Right atrium auricular region (tissue), 2 donors: ENCODE data around the gene KRTAP9-6. TPM values are rescaled to one million over a fixed set of nuclear protein-coding genes. Genes with fewer than 3 reads are reported as not detected.

Experiments used
- DNase-seq: peaks from one replicate; pipeline ENCODE4 v3.0.0-alpha.2; 2019; ENCODE audit warnings: low spot score
- H3K27ac ChIP-seq, 2 donors: fragments of 200-600 bp; sonication (generic); 1 replicate in 1 of 2; 2 replicates in 1 of 2; pipeline ENCODE4 v1.5.1; 2016 to 2019
- H3K27me3 ChIP-seq, 2 donors: fragments of 200-600 bp; sonication (generic); one replicate each; pipeline versions ENCODE4 v1.5.1 to v1.6.0; 2017 to 2019
- H3K36me3 ChIP-seq: fragments of 200-600 bp; sonication (generic); one replicate; pipeline ENCODE4 v1.5.1; 2016
- H3K4me1 ChIP-seq, 2 donors: fragments of 200-600 bp; sonication (generic); one replicate each; pipeline versions ENCODE4 v1.5.1 to v1.6.0; 2017 to 2019
- H3K4me3 ChIP-seq, 2 donors: fragments of 200-600 bp; sonication (generic); 1 replicate in 1 of 2; 2 replicates in 1 of 2; pipeline ENCODE4 v1.5.1; 2017 to 2019; ENCODE audit warnings: mild to moderate bottlenecking in 1 of 2, moderate library complexity in 1 of 2
- H3K9me3 ChIP-seq, 2 donors: fragments of 200-600 bp; sonication (generic); one replicate each; pipeline ENCODE4 v1.5.1; 2019
- CTCF ChIP-seq, 2 donors: fragments of 200-600 bp; sonication (generic); IDR thresholded peaks; one replicate each; pipeline ENCODE4 v1.5.1; 2019; ENCODE audit warnings: antibody characterized with exemption in 2 of 2
- total RNA-seq, 2 donors: library from RNA; depleted of rRNA; stranded (reverse); fragments of >200 nt; gene quantifications; one replicate each; pipeline ENCODE4 v1.1.0, GENCODE V29; 2016

KRTAP9-6 gene
- total RNA-seq, 2 donors from 2014 or later = not detected

DNA sequence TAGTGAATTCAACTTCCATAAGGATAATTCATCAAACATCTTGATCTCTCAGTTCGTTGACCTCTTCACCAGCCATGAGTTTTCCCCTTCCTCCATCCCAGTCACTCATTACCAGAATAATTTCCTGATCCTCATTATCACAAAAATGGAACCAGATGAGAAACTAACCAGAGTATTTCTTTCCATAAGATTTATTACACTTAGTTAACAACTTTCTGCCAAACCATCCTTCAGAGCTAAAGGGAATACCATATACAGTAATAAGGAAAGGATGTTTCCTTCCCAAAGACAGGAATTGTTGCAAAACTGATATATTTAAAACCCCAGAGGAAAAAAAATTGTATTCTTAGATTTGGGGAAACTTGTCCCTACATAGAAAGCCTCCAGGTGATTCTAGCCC lies 28.8 kb downstream of the KRTAP9-6 start:
- DNase-seq = no peak
- H3K27ac ChIP-seq = no peak overlapping the region
- H3K27me3 ChIP-seq = no peaks in the 10 kb centered on the region
- TF ChIP-seq CTCF (IDR thresholded peaks at IDR 0.05) = no peak
- no peaks in the 10 kb centered on the region for H3K4me1 ChIP-seq
- no peaks in the 10 kb centered on the region for H3K36me3 ChIP-seq
- no peak overlapping the region for H3K4me3 ChIP-seq
- H3K9me3 ChIP-seq = no peaks in the 10 kb centered on the region

- H3K4me1 ChIP-seq = no peaks in the 10 kb centered on the region
- H3K9me3 ChIP-seq = no peaks in the 10 kb centered on the region
- H3K36me3 ChIP-seq = no peaks in the 10 kb centered on the region
- H3K27me3 ChIP-seq = no peaks in the 10 kb centered on the region
- no peak for DNase-seq
- H3K4me3 ChIP-seq = no peak overlapping the region
- no peak overlapping the region for H3K27ac ChIP-seq
- no peak for TF ChIP-seq CTCF (IDR thresholded peaks at IDR 0.05)
Observed at GRCh38 chr17:41296846-41297245, 31.7 kb downstream of the KRTAP9-6 start.

- no peak overlapping the region for H3K4me3 ChIP-seq
- no peaks in the 10 kb centered on the region for H3K36me3 ChIP-seq
- no peaks in the 10 kb centered on the region for H3K9me3 ChIP-seq
- DNase-seq = no peak
- H3K4me1 ChIP-seq = no peaks in the 10 kb centered on the region
- H3K27ac ChIP-seq = no peak overlapping the region
- no peaks in the 10 kb centered on the region for H3K27me3 ChIP-seq
- TF ChIP-seq CTCF (IDR thresholded peaks at IDR 0.05) = no peak
Observed at GRCh38 chr17:41298458-41299135, 33.4 kb downstream of the KRTAP9-6 start.

GRCh38 chr17:41301204-41301790 lies 36.1 kb downstream of the KRTAP9-6 start:
- Histone ChIP-seq H3K27me3 (no peaks in the 10 kb centered on the region), H3K27ac (no peak overlapping the region), H3K9me3 (no peaks in the 10 kb centered on the region), H3K4me1 (no peaks in the 10 kb centered on the region), H3K36me3 (no peaks in the 10 kb centered on the region), H3K4me3 (no peak overlapping the region)
- TF ChIP-seq CTCF (IDR thresholded peaks at IDR 0.05) = no peak
- no peak for DNase-seq

DNA sequence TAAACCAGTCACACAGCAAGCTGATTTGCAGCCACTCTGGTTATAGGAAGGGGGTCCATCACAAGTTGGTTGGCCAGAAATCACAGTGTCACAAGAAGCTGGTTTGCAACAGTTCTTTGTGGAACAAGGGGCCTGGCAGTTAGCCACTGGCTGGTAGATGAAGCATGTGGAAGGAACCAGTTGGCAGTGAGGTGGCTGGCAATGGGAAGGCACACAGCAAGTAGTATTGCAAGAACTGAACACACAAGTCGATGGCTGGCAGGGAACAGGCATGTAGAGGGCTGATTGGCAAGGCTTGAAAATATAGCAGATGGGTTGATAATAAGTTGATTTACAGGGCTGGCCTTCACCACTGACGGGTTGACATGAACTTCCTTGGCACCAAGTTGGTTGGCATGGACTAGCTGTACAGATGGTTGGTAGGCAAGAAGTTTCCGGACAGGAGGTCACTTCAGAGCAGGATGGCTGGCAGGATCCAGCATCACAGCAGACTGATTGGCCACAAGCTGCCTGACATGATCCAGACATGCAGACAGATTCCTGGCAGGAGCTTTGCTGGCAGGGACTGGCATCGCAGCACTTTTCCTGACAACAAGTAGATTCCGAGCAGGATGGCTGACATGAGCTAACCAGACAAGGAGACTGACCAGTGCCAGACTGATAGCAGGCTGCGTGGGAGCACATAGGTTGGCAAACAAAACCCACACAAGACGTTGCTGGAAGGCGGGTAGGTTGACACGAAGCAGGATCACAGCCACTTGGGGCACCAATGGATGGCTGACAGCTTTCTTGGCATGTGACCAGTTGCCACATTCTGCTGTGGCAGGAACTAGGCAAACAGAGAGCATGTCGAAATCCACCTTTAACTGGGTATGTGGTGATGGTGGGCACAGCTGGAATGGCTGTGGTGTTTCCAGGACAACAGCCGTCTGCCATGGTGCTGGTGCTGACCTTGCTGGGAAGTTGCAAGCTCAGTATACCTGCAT lies 37.0 kb downstream of the KRTAP9-6 start, which contains the start of gene KRTAP29-1:
Gene KRTAP29-1 (minus strand): TSS at position 936 of the 986 bp plus-strand sequence. CDS start 0 bp downstream, at position 936.
- H3K27ac ChIP-seq = no peak within 1 kb of the TSS
- no peak within 1 kb of the TSS for H3K4me3 ChIP-seq
- no peaks in the 10 kb centered on the region for H3K9me3 ChIP-seq
- H3K4me1 ChIP-seq = no peaks in the 10 kb centered on the region
- no peak for DNase-seq
- no peaks in the 10 kb centered on the region for H3K36me3 ChIP-seq
- TF ChIP-seq CTCF (IDR thresholded peaks at IDR 0.05) = no peak
- no peaks in the 10 kb centered on the region for H3K27me3 ChIP-seq
